ENCODE measurements around the gene NOVA2.

NOVA2 gene

GRCh38 chr19:45973553-45974338 is at the start of gene NOVA2:
TSS of gene NOVA2 (minus strand) at chr19:45973865. CDS start at chr19:45973351, 514 bp downstream.
- DNase-seq: peak; percentile 79

- DNase-seq: no peak
Observed at GRCh38 chr19:46023311-46023779, 49.7 kb upstream of the NOVA2 start.

GRCh38 chr19:46022431-46023310 is 49.0 kb upstream of the NOVA2 start, which contains the start of gene PGLYRP1:
TSS of gene PGLYRP1 (minus strand) at chr19:46023053. CDS start at chr19:46023021, 32 bp downstream.
- peak; percentile 44 for DNase-seq

GRCh38 chr19:46022061-46022430 is 48.4 kb upstream of the NOVA2 start:
- no peak for DNase-seq

- no peak for DNase-seq
Observed at GRCh38 chr19:46021531-46022041, 47.9 kb upstream of the NOVA2 start.

GRCh38 chr19:46020819-46021125 is 47.1 kb upstream of the NOVA2 start:
- no peak for DNase-seq

GRCh38 chr19:46019270-46019669 is 45.6 kb upstream of the NOVA2 start:
- DNase-seq: no peak

- DNase-seq: no peak
Observed at GRCh38 chr19:46018729-46019251, 45.1 kb upstream of the NOVA2 start.

- DNase-seq: no peak
Observed at GRCh38 chr19:46017874-46018675, 44.4 kb upstream of the NOVA2 start.

GRCh38 chr19:46017095-46017429 is 43.4 kb upstream of the NOVA2 start:
- DNase-seq: no peak

- peak; percentile 91 for DNase-seq
Observed at GRCh38 chr19:46016426-46017094, 42.9 kb upstream of the NOVA2 start.

- peak; percentile 68 for DNase-seq
Observed at GRCh38 chr19:46015687-46016425, 42.2 kb upstream of the NOVA2 start.

- DNase-seq: peak; percentile 81
Observed at GRCh38 chr19:46014941-46015686, 41.4 kb upstream of the NOVA2 start.

GRCh38 chr19:46014534-46014933 is 40.9 kb upstream of the NOVA2 start:
- DNase-seq: no peak

- peak; percentile 89 for DNase-seq
Observed at GRCh38 chr19:46009530-46010510, 36.2 kb upstream of the NOVA2 start.

GRCh38 chr19:46006411-46006810 is 32.7 kb upstream of the NOVA2 start:
- no peak for DNase-seq

- DNase-seq: no peak
Observed at GRCh38 chr19:46002678-46003275, 29.1 kb upstream of the NOVA2 start.

- peak; percentile 74 for DNase-seq
Observed at GRCh38 chr19:46000491-46001246, 27.0 kb upstream of the NOVA2 start.
